MM.1S (cell line): Measurements from ENCODE around the gene SMARCD3.

ENCODE experiments used
- DNase-seq: peaks from one replicate; pipeline ENCODE4 v3.0.0-alpha.2; 2015
- H2AFZ ChIP-seq: fragments of 300-600 bp; sonication (generic); 2 replicates; pipeline ENCODE4 v1.6.0; 2016; ENCODE audit warnings: antibody characterized with exemption, low read length
- H3F3A ChIP-seq: fragments of 300-600 bp; sonication (generic); 2 replicates; pipeline ENCODE4 v1.6.1; 2016; ENCODE audit warnings: mild to moderate bottlenecking, antibody characterized with exemption, low read length, moderate library complexity, mixed read lengths; ENCODE audit not compliant: insufficient read depth
- H3K27ac ChIP-seq: fragments of 300-600 bp; sonication (generic); 2 replicates; pipeline ENCODE4 v1.5.1; 2016; ENCODE audit warnings: mild to moderate bottlenecking, low read length
- H3K27me3 ChIP-seq: fragments of 300-600 bp; sonication (generic); replicated peaks from 2 replicates; pipeline ENCODE4 v1.6.0; 2016; ENCODE audit warnings: low read length; ENCODE audit not compliant: insufficient read depth
- H3K36me3 ChIP-seq: fragments of 300-600 bp; sonication (generic); replicated peaks from 2 replicates; pipeline ENCODE4 v1.6.1; 2016; ENCODE audit warnings: mild to moderate bottlenecking, low read length, mixed read lengths; ENCODE audit not compliant: insufficient read depth
- H3K4me1 ChIP-seq: fragments of 300-600 bp; sonication (generic); 2 replicates; pipeline ENCODE4 v1.6.1; 2016; ENCODE audit warnings: low read length, mixed read lengths
- H3K4me2 ChIP-seq: fragments of 300-600 bp; sonication (generic); 2 replicates; pipeline ENCODE4 v1.6.0; 2016; ENCODE audit warnings: low read depth, low read length
- H3K4me3 ChIP-seq: fragments of 300-600 bp; sonication (generic); 2 replicates; pipeline ENCODE4 v1.5.1; 2016; ENCODE audit warnings: low read length, mixed read lengths
- H3K79me2 ChIP-seq: fragments of 300-600 bp; sonication (generic); 2 replicates; pipeline ENCODE4 v1.6.1; 2016; ENCODE audit warnings: mixed run types, low read length, mixed read lengths
- H3K9ac ChIP-seq: fragments of 300-600 bp; sonication (generic); 2 replicates; pipeline ENCODE4 v1.6.1; 2016; ENCODE audit warnings: low read length, mixed read lengths
- H3K9me2 ChIP-seq: fragments of 300-600 bp; sonication (generic); replicated peaks from 2 replicates; pipeline ENCODE4 v1.6.1; 2016; ENCODE audit warnings: mild to moderate bottlenecking, low read length, mixed read lengths; ENCODE audit not compliant: insufficient read depth
- H3K9me3 ChIP-seq: fragments of 300-600 bp; sonication (generic); replicated peaks from 2 replicates; pipeline ENCODE4 v1.6.1; 2016; ENCODE audit warnings: mild to moderate bottlenecking, low read length, mixed read lengths; ENCODE audit not compliant: insufficient read depth
- H4K20me1 ChIP-seq: fragments of 300-600 bp; sonication (generic); 2 replicates; pipeline ENCODE4 v1.6.1; 2016; ENCODE audit warnings: mild to moderate bottlenecking, low read length, moderate library complexity, mixed read lengths; ENCODE audit not compliant: insufficient read depth
- CTCF ChIP-seq: fragments of 300-600 bp; sonication (generic); IDR thresholded peaks from 2 replicates; pipeline ENCODE4 v1.5.1; 2016; ENCODE audit warnings: antibody characterized with exemption, low read length, mixed read lengths
- EZH2 ChIP-seq: fragments of 300-600 bp; sonication (generic); optimal IDR thresholded peaks from 2 replicates; pipeline ENCODE3; 2017; ENCODE audit warnings: low read depth, mild to moderate bottlenecking, antibody characterized with exemption, low read length, mixed read lengths
- EZH2phosphoT487 ChIP-seq: fragments of 300-600 bp; sonication (generic); IDR thresholded peaks from 2 replicates; pipeline ENCODE4 v1.6.1; 2018; ENCODE audit warnings: antibody characterized with exemption, low read length

Gene SMARCD3

GRCh38 chr7:151192002-151192539, 56.4 kb downstream of the SMARCD3 start:
- Histone ChIP-seq H3K4me1 (no peaks in the 10 kb centered on the region), H3K9me2 (no peaks in the 10 kb centered on the region), H3K9ac (no peak overlapping the region), H3K36me3 (no peaks in the 10 kb centered on the region), H4K20me1 (no peaks in the 10 kb centered on the region), H3K9me3 (no peaks in the 10 kb centered on the region), H3F3A (no peaks in the 10 kb centered on the region), H3K27ac (no peak overlapping the region), H2AFZ (no peak overlapping the region), H3K4me3 (no peak overlapping the region), H3K4me2 (no peak overlapping the region), H3K27me3 (peaks cover 100% of the 10 kb centered on the region), H3K79me2 (no peaks in the 10 kb centered on the region)
- no peak for TF ChIP-seq CTCF
- DNase-seq: no peak

- TF ChIP-seq CTCF: no peak
- no peak for DNase-seq
- Histone ChIP-seq H3K79me2 (no peaks in the 10 kb centered on the region), H3K9me3 (no peaks in the 10 kb centered on the region), H4K20me1 (no peaks in the 10 kb centered on the region), H3K9ac (no peak overlapping the region), H3K27ac (no peak overlapping the region), H3K27me3 (peaks cover 100% of the 10 kb centered on the region), H3K4me1 (no peaks in the 10 kb centered on the region), H3K4me3 (no peak overlapping the region), H3K4me2 (no peak overlapping the region), H3K9me2 (no peaks in the 10 kb centered on the region), H2AFZ (no peak overlapping the region), H3K36me3 (no peaks in the 10 kb centered on the region), H3F3A (no peaks in the 10 kb centered on the region)
Measured at GRCh38 chr7:151191544-151191943, 57.0 kb downstream of the SMARCD3 start.

GRCh38 chr7:151189038-151189437, 59.5 kb downstream of the SMARCD3 start:
- Histone ChIP-seq H3K4me1 (no peaks in the 10 kb centered on the region), H3K9me2 (no peaks in the 10 kb centered on the region), H3K36me3 (no peaks in the 10 kb centered on the region), H3F3A (no peaks in the 10 kb centered on the region), H3K27me3 (peaks cover 89% of the 10 kb centered on the region), H3K27ac (no peak overlapping the region), H4K20me1 (no peaks in the 10 kb centered on the region), H3K4me3 (no peak overlapping the region), H3K9ac (no peak overlapping the region), H3K4me2 (no peak overlapping the region), H3K79me2 (no peaks in the 10 kb centered on the region), H2AFZ (no peak overlapping the region), H3K9me3 (no peaks in the 10 kb centered on the region)
- TF ChIP-seq EZH2: no peak
- TF ChIP-seq EZH2phosphoT487: no peak
- TF ChIP-seq CTCF: no peak
- no peak for DNase-seq
